NCI-H2081 treated with DMSO at 0.1 percent for 48 hours (cell line): ENCODE measurements around the gene CHST8.
"Not testable (repeated sequence)": the region's sequence is repeated elsewhere in the genome, so short reads cannot be mapped to it uniquely, and the experiment has no call there.

ENCODE experiments used
- DNase-seq: peaks from one replicate; lab custom pipeline; 2025; lab: John Stamatoyannopoulos, UW

CHST8 gene

DNA sequence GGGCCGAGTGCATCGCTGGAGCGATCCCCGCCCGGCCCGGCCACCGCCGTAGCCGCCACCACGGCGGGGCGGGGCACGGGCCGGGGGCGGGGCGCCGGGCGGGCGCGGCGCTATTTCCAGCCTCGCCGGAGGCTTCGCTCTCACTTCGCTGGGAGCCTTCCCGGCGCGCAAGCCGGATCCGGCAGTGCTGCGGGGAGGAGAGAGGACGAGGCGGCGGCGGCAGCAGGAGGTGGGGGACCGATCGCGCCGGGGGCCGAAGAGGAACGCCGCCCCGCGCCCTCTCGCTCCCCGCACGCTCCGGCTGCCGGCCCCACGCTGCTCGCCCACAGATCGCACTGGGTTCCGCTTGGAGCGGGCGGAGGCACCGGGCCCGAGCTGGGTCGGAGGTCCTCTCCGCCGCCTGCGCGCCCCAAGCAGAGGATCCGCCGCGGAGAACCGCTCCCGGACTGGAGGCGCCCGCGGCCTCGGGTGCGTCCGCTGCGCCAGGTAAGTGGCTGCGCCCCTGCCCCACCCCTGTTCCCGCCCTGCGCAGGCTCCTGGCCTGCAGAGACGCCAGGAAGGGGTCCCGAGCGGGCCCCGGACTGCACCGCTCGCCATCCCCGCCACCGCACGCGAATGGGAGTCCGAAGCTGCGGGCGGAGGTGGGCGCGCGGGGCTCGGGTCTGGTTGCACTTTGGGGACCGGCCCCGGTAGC is at the start of gene CHST8:
CHST8 (plus strand) TSS at position 143 of the 694 bp plus-strand sequence. CDS start 67,309 bp downstream, outside the sequence.
- DNase-seq = no peak

- no peak for DNase-seq
Measured at GRCh38 chr19:33572929-33573328, 48.8 kb upstream of the CHST8 start.

GRCh38 chr19:33574824-33575223 is 46.9 kb upstream of the CHST8 start:
- DNase-seq = no peak

DNA sequence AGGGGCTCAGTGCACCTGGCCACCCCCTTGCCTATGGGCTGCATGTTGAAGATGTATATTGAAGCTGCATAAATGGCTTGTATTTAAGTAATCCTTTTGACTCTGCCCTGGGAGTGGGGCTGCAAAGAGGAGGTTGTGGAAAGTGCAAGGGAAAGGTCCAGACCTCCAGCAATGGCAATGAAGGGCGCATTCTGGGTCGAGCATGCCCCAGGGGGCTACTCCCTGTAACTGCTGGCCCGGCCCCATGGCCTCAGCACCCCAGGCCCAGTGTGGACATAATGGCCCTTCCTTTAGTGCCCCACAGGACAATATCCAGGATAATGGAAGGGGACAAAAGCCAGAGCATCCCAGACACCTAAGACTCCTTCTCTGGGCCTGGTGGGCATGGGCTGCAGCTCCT is 43.1 kb upstream of the CHST8 start:
- DNase-seq = no peak

DNA sequence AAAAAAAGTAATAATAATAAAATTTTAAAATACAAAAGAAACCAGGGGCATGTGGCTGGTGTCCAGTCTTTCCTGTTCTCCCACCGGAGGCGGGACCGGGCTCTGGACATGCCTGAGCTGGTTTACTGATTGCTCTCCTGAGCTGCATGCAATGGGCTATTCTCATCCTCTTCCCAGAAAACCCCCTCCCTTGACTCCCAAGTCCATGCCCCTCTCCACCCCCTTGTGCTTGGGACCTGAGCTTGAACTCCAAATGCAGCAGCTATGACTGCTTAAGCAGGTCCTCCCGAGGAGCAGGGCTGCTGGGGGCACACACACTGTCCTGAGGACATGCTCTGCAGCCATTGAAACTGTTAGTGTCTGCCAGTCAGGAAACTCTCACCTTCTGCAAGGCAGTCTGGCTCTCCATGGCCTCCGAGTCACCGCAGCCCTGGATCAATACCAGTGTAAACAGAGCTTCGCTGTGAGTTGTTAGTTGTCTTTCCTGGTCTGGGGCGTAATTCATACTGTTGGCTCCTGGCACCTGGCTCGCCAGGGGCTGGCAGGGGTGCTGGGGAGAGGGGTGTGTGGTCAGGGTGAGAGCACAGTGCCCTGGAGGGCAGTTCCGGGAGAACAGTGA is 41.6 kb upstream of the CHST8 start:
- no peak for DNase-seq

DNA sequence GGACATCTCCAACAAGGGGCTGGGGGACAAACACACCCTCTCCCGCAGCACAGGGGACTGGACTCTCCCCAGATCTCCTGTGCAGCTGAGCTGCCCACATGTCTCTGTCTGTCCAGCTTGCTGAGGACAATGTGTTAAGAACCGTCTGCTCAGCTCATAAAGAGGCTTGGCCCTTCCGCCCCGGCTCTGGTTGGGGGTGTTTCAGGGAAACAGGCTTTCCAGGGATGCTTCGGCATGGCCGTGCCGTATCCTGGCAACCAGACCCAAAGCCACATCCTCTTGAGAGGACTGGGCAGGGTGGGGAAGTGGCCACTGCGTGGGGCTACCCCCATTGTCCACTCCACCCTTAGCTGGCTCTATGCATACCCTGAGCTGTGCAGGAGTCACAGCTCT is 41.1 kb upstream of the CHST8 start:
- no peak for DNase-seq

GRCh38 chr19:33582914-33583313 is 38.8 kb upstream of the CHST8 start:
- no peak for DNase-seq

GRCh38 chr19:33587150-33587549 is 34.6 kb upstream of the CHST8 start:
- DNase-seq = no peak

GRCh38 chr19:33590224-33590623 is 31.5 kb upstream of the CHST8 start:
- DNase-seq = no peak

- no peak for DNase-seq
Measured at GRCh38 chr19:33595783-33596182, 26.0 kb upstream of the CHST8 start.

DNA sequence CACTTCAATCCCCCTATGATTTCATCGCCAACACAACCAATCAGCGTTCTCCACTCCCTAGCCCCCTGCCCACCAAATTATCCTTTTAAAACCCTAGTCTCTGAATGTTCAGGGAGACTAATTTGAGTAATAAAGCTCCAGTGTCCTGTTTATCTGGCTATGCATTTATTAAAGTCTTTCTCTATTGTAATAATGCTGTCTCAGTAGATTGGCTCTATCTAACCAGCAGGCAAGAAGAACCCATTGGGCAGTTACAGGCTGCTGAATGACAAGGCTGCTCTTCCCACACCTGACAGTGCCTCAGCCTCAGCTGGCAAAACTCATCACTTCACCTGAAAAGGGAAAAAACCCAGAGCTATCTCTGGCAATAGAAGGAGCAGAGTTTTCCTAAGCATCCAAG is 20.2 kb upstream of the CHST8 start:
- no peak for DNase-seq

- no peak for DNase-seq
Measured at GRCh38 chr19:33602576-33603204, 19.1 kb upstream of the CHST8 start.

DNA sequence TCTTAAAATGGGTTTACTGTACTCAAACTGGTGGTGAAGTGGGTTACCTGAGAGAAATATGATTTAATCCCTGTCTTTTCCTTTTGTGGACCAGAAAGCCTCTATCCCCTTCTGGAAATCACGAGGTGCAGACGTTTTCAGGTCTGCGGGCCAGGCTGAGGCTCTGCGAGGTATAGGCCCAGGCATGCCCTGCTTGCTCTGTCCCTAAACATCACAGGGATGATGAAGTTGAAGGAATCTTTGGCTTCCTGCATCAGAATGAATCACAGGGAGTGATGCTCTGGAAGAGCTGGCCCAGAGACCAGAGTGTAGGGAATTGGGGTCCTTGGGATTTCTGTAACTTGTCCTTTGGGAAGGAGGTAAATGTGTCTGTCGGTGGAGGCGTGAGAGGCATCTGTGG is 18.4 kb upstream of the CHST8 start:
- DNase-seq = no peak

- no peak for DNase-seq
Measured at GRCh38 chr19:33604651-33605050, 17.1 kb upstream of the CHST8 start.

GRCh38 chr19:33605803-33606295 is 15.9 kb upstream of the CHST8 start:
- DNase-seq = not testable (repeated sequence)

DNA sequence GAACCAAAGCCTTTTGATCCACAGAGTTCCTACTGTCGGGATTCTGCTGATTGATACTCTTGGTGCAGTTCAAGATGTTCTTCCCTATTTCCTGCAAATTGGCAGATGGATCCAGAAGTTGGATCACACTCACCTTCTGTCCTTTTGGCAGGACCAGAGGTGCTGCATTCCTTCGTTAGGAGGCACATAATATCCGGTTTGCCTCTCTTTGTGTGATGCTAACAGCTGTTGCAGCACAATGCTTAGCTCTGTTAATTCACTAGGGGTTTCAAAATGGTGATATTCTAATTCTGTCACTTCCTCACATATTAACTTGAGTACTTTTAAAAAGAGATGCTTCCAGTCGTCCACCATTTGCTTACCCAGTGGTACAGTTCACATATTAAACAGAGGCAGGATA is 15.2 kb upstream of the CHST8 start:
- DNase-seq = no peak

GRCh38 chr19:33609353-33609752 is 12.4 kb upstream of the CHST8 start:
- DNase-seq = no peak

GRCh38 chr19:33610588-33610987 is 11.2 kb upstream of the CHST8 start:
- no peak for DNase-seq

DNA sequence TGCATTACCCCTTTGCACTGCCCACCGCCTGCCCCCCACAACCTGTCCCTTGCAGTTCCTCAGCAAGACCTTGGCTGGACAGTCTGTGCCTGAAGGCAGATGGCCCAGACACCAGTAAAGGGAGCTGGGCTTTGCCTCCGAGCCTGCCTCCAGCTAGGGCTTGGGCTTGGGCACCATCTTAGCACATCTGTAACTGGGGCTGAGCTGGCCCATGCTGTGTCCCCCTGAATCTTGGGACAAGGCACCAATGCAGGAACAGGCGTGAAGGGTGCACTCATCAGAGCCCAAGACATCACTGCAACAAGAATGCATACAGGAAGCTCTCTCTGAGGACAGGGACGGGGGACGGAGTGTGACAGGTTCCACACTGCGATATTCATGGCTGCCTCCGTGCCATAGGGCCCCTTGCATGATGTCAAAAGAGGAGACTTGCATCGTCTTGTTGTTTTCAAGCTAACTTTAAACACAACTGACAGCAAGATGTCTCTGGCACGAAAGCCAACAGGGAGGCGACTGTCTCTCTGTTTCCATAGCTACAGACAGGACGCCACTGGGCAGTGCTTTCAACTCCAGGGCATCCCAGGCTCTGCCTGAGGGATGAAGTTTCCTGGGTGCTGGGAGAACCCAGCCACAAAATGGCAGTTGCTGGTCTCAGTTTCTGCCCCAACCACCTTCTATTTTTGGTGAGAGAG is 8.7 kb upstream of the CHST8 start:
- DNase-seq = no peak

DNA sequence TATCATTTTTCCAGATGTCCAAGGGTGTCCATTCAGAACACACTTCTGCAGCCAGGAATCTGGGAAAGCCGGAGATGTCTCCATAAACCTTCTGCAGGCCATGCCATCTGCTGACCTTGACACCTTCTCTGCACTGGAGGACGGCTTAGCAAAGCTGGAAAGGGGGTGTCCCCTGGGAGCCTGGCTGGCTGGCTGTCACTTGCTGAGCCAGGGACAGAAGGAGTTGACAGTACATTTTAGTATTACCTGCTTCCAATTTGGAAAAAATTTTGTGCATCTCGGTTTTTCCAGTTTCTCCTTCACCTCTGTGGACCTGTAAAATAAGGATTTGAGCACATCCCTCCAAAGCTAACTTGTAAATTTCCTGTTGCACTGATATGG is 8.1 kb upstream of the CHST8 start:
- no peak for DNase-seq

DNA sequence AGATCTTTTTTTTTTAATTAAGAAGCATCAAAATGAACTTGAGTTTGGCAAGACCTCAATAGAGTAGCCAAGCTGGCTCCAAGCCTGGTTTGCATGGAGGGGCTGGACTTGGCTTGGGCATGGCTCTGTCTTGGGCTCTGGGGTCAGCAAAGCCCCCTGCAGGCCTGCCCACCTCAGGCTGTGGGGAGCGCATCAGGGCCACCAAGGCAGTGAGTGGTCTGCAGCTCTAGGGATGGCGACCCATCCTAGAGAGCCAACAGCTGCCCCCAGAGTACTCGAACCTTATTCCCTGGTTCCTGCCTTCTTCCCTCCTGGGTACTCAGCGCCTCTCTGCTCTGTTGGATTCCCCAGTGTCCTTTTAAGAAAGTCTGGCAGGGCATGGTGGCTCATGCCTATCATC is 5.4 kb upstream of the CHST8 start:
- DNase-seq = no peak

DNA sequence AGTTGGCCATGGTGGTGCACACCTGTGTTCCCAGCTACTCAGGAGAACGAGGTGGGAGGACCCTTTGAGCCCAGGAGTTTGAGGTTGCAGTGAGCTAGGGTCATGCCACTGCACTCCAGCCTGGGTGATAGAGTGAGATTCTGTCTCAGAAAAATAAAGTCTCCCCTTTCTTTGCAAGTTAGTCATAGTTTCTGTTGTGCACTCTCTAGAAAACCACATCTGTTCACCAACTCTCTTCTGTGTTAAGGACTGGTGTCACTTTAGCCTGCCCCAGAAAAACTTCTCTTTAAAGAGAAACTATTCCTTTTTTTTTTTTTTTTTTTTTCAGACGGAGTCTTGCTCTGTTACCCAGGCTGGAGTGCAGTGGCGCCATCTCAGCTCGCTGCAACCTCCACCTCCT is 4.9 kb upstream of the CHST8 start:
- no peak for DNase-seq

DNA sequence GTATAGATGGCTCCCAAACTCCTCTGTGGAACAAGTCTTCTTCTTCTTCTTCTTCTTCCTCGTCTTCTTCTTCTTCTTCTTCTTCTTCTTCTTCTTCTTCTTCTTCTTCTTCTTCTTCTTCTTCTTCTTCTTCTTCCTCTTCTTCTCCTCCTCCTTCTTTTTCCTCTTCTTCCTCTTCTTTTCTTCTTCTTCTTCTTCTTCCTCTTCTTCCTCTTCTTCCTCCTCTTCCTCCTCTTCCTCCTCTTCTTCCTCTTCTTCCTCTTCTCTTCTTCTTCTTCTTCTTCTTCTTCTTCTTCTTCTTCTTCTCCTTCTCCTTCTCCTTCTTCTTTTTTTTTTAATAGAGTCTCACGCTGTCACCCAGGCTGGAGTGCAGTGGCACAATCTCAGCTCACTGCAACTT is 3.4 kb upstream of the CHST8 start:
- not testable (repeated sequence) for DNase-seq
